ENCODE measurements around the gene DMPK. TPM values are rescaled to one million over a fixed set of nuclear protein-coding genes. Genes with fewer than 3 reads are reported as not detected.

Gene DMPK
- 10 to 100 TPM; 33.4 to 74.4 (median 54.6) TPM for polyA plus RNA-seq (ENCODE audit: insufficient read length in 4 of 4)

GRCh38 chr19:45782162-45782691 lies at the start of gene DMPK:
TSS of gene DMPK (minus strand) at chr19:45782490. CDS start at chr19:45782352, 138 bp downstream.
- no peak for DNase-seq (ENCODE audit: low read depth in 4 of 4, low spot score in 2 of 4)

- no peak for DNase-seq (ENCODE audit: low read depth in 4 of 4, low spot score in 2 of 4)
These were observed 46.7 kb upstream of the DMPK start for GRCh38 chr19:45828945-45829344.

DNA sequence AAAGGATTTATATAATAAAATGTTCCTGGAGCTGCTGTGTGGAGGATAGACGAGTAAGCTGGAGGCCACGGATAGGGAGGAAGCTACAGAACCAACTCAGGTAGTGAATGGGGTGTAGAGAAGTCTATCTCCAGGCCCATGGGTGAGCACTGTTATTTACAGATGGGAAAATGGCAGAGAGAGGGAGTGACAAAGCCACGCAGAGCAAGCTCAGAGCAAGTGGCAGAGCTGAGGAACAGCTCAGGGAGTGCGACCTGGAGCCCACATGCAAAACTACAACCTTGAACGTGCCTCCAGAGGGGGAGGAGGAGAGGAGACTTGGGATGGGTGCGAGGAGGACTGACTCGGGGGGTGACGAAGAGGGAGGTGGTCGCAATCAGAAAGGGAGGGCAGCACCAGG lies 46.2 kb upstream of the DMPK start:
- no peak for DNase-seq (ENCODE audit: low read depth in 4 of 4, low spot score in 2 of 4)

DNA sequence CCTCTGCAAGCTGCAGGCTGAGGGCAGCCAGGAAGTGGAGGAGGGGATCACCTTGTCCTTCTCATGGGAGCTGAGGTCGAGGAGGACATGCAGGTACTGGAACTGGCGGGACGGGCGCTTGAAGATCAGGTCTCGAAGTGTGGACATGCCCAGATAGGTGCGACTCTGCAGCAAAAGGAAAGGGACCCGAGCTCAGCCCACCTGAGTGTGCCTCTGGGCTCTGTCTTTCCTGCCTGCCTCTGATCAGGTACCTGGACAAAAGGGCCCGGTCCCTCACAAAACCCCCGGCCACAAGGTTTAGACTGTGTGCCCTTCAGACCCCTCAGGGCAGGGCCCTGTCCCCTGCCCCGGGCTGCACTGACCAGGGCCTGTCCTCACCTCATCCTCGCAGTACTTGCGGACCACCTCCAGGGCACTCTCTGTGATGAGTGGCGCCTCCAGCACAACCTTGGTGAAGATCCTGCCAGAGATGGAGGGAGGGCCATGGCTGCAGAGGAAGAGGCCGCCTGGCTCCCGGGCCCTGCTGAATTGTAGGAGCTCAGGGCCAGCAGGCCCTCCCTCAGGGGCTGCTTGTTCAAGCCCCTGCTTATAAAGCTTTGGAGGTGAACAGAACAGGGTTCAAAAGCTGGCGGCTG lies 45.3 kb upstream of the DMPK start:
- no peak for DNase-seq (ENCODE audit: low read depth in 4 of 4, low spot score in 2 of 4)

DNA sequence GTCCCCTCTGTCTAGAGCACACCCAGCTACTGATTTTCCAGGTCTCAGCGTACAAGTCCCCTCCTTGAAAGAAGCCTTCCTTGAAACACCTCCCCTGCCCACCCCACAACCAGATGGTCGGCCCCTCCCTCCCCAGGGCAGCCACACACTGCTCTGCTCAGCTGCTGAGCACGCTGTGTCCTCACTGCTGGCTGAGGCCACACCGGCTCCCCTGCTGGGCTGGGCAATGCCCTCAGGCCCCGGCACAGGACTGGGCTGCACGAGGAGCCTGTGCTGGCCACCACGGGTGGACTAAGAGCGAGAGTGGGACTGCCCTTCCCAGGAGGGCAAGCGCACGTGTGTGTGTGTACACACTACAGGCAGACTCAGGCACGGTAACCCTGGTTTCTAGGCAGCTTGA lies 44.6 kb upstream of the DMPK start:
- DNase-seq (ENCODE audit: low read depth in 4 of 4, low spot score in 2 of 4), result no peak

GRCh38 chr19:45825917-45826893 lies 43.9 kb upstream of the DMPK start:
- no peak for DNase-seq (ENCODE audit: low read depth in 4 of 4, low spot score in 2 of 4)

DNA sequence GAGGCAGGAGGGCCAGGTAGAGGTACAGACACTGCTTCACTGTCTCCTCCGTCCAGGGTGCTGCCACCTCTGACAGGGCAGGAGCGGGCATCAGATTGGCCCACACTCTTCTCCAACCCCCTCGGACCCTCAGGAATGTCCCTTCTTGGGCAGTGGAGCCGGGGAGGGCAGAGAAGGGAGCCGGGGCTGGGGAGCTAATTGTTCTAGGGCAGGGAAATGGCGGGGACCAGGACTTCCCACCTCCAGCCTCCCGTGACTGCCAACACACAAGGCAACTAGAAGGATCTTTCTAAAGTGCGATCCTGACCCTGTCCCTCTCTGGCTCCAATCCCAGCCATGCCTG lies 42.9 kb upstream of the DMPK start:
- no peak for DNase-seq (ENCODE audit: low read depth in 4 of 4, low spot score in 2 of 4)

DNA sequence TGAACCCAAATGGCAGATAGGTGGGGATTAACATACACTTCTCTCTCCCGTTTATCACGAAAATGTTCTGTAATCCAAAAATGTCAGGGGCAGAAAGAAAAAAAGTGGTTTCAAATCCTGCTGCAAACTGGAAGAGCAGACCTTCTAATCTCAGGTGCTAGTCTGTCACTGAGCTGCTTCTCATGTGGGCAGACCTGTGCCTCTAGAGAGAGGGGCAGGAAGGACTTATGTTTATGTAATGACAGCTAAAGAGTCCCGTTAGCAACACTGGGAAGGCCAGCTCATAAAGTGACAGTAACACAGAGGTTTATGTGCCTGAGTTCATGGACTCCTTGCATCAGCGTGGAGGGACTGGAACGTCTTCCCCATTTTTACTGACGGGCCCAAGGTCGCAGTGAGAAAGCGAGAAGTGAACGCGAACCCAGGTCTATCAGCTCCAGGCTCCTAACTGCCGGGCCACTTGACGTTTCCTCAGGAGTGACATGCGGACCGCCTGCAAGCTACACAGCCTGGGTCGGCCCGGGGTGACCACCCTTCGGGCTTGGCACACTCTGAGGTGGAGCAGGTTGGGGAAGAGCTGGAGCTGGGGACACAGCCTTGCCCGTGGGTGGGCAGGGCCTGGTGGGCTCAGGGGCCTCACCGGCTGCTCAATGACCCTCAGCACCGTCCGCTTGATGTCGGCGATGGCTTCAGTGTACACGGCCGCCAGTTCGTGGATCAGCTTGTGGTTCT lies 42.4 kb upstream of the DMPK start:
- no peak for DNase-seq (ENCODE audit: low read depth in 4 of 4, low spot score in 2 of 4)

- no peak for DNase-seq (ENCODE audit: low read depth in 4 of 4, low spot score in 2 of 4)
These were observed 41.8 kb upstream of the DMPK start for GRCh38 chr19:45824041-45824471.

DNA sequence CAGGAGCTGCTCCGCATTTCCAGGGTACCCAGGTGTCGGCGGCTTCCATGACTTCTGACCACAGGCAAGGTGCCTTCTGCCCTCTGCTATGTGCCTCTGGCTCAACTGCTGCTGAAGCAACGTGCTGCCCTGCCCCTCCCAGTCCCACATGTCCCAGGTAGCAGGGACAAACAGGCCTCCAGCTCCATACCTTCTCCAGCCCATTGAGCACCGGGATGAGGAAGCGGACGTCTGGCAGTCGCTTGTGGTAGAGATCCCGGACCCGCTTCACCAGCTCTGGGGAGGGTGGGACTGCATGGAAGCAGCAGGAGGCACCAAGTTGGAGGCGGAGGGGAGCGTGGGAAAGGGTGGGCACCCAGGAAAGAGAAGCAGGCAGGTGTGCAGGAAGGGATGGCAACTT lies 40.9 kb upstream of the DMPK start:
- no peak for DNase-seq (ENCODE audit: low read depth in 4 of 4, low spot score in 2 of 4)

DNA sequence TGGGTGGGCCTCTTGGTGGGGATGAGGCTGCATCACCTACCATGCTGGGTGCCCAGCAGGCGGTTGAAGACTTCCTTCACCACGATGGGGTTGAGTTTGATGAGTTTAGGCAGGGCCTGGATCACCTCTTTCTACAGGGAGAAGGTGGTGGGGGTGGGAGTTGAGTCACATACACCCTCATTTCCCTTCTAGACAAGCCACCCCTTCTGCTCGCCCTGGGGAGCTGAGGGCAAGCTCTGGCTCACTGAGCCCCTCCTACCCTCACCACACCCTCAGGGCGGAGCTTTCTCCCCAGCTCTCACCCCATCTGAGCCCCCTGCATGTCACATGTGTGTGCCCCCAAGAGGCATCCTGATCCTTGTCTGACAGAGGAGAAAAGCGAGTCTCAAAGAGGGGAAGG lies 40.4 kb upstream of the DMPK start:
- no peak for DNase-seq (ENCODE audit: low read depth in 4 of 4, low spot score in 2 of 4)

GRCh38 chr19:45821570-45821969 lies 39.3 kb upstream of the DMPK start:
- no peak for DNase-seq (ENCODE audit: low read depth in 4 of 4, low spot score in 2 of 4)

GRCh38 chr19:45821103-45821521 lies 38.8 kb upstream of the DMPK start:
- DNase-seq (ENCODE audit: low read depth in 4 of 4, low spot score in 2 of 4), result no peak

DNA sequence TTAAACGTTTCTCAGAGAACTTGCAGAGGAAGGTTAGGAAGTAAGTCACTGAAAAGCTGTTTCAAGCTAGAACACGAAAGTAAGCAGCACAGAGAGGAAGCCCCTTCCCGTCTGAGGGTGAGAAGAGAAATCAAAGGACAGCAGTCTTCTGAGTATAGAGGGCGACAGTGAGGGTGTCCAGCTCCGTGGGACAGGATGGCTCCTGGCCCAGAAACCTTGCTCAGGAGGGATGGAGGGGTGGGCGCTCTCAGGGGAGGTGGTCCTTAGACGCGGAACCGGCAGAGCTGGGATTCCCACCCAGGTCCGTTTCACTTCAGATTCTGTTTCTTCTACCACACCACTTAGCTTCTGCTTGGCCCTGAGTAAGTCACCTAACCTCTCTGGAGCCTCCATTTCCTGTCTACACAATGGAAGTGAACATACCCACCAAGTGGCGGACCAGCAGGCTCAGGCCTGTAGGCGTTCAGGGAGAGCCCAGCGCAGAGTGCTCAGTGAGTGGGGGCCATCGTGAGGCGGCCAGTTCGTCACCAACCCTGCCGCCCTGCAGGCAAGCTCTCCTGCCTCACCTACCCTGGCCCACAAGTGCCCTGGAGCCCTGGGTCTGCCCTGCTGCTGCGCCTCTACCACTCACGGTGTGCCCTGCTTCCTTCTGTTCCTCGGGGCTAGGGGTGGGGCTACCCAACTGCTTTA lies 38.3 kb upstream of the DMPK start:
- no peak for DNase-seq (ENCODE audit: low read depth in 4 of 4, low spot score in 2 of 4)

- DNase-seq (ENCODE audit: low read depth in 4 of 4, low spot score in 2 of 4), result no peak
These were observed 37.5 kb upstream of the DMPK start for GRCh38 chr19:45819769-45820168.

- DNase-seq (ENCODE audit: low read depth in 4 of 4, low spot score in 2 of 4), result no peak
These were observed 35.5 kb upstream of the DMPK start for GRCh38 chr19:45817725-45818301.

- DNase-seq (ENCODE audit: low read depth in 4 of 4, low spot score in 2 of 4), result peak in 2 of 4 donors; percentile 86 to 91
These were observed 34.9 kb upstream of the DMPK start for GRCh38 chr19:45817010-45817724.

DNA sequence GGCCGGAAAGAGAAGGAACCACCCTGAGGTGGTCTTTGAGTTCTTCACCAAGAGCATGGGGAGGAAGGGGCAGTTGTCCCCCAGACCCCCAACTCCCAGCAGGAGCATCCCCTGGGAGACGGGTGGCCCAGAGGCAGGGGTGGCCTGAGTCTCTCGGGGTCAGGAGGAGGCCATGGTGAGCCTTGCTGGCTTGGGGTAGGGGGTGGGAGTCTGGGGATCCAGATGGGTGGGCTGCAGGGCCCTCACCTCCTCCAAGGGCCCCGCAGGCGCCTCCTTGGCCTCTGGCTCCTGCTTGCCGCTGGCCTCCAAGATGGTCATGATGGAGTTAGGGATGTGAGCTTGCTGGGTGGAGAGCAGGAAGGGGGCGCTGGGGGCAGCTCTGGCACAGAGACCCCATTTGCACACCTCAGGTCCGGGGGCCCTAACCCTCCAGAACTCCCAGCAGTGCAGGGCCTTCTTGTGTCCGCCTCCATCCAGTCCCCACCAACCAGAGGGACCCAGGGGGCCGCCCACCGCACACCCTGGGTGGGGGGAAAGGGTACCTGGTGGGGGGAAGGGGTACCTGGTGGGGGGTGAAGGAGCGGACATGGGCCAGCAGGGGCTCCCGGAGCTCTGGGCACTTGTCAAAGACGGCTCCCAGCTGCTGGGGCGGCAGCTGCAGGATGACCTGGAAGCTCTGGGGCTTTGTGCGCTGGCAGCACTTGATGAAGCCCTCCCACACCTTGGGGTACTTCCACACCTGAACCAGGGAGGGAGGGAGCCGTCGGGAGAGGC lies 34.1 kb upstream of the DMPK start:
- DNase-seq (ENCODE audit: low read depth in 4 of 4, low spot score in 2 of 4), result no peak

Measured in left renal cortex interstitium (tissue), 4 donors.